SK-N-SH (cell line): ENCODE data around the gene SLIT1. TPM values are rescaled to one million over a fixed set of nuclear protein-coding genes. Genes with fewer than 3 reads are reported as not detected.

Source experiments
- CTCF ChIA-PET: fragments of 300-600, 350-600 bp; formaldehyde crosslinking; extraction: SDS; loops from one replicate; lab custom pipeline; 2021; lab: Yijun Ruan, JAX
- POLR2A ChIA-PET: fragments of 350-600 bp; sonication (Branson Sonifier 250); formaldehyde crosslinking; extraction: SDS; loops from one replicate; lab custom pipeline; 2020; ENCODE audit warnings: antibody characterized with exemption, inconsistent platforms; lab: Yijun Ruan, JAX
- DNase-seq: peaks from one replicate; pipeline ENCODE4 v3.0.0; 2012
- H2AFZ ChIP-seq: fragments of 200-600 bp; sonication (generic); 2 replicates; pipeline ENCODE4 v1.8.1; 2016; ENCODE audit warnings: antibody characterized with exemption, mild to moderate bottlenecking, low read depth
- H3F3A ChIP-seq: fragments of 200-600 bp; sonication (generic); replicated peaks from 2 replicates; pipeline ENCODE3; 2016; ENCODE audit warnings: antibody characterized with exemption, mild to moderate bottlenecking; ENCODE audit not compliant: insufficient read depth
- H3K27ac ChIP-seq, 2 experiments: fragments of 200-500 bp in 1 of 2; fragments of 200-600 bp in 1 of 2; sonication (Bioruptor generic) in 1 of 2; sonication (generic), shearing (Covaris generic) in 1 of 2; 2 replicates each; pipeline versions ENCODE4 v1.5.1 to v1.6.1; 2014 to 2016; ENCODE audit warnings: low read depth in 2 of 2, inconsistent platforms in 1 of 2, low read length in 1 of 2, mild to moderate bottlenecking in 1 of 2, mixed read lengths in 1 of 2
- H3K27me3 ChIP-seq: fragments of 200-600 bp; sonication (generic), shearing (Covaris generic); 2 replicates; pipeline ENCODE4 v1.6.1; 2016; ENCODE audit warnings: mixed run types; ENCODE audit not compliant: insufficient read depth
- H3K36me3 ChIP-seq, 2 experiments: fragments of 200-500 bp in 1 of 2; fragments of 200-600 bp in 1 of 2; sonication (Bioruptor generic) in 1 of 2; sonication (generic) in 1 of 2; replicated peaks in 1 of 2; 2 replicates each; pipeline versions ENCODE3 to v1.5.1; 2014 to 2016; ENCODE audit warnings: low read length in 1 of 2, mild to moderate bottlenecking in 1 of 2; ENCODE audit not compliant: insufficient read depth in 2 of 2, control insufficient read depth in 1 of 2
- H3K4me1 ChIP-seq, 2 experiments: fragments of 200-500 bp in 1 of 2; fragments of 200-600 bp in 1 of 2; sonication (Bioruptor generic) in 1 of 2; sonication (generic), shearing (Covaris generic) in 1 of 2; 2 replicates each; pipeline versions ENCODE4 v1.5.1 to v1.6.1; 2014 to 2016; ENCODE audit warnings: low read depth in 1 of 2, low read length in 1 of 2, mixed run types in 1 of 2; ENCODE audit not compliant: insufficient read depth in 2 of 2, control insufficient read depth in 1 of 2
- H3K4me2 ChIP-seq: fragments of 200-600 bp; sonication (generic), shearing (Covaris generic); 2 replicates; pipeline ENCODE4 v1.6.1; 2017; ENCODE audit warnings: mixed run types
- H3K4me3 ChIP-seq, 2 experiments: fragments of 200-500 bp in 1 of 2; fragments of 200-600 bp in 1 of 2; sonication (Bioruptor generic) in 1 of 2; sonication (generic), shearing (Covaris generic) in 1 of 2; 2 replicates each; pipeline versions ENCODE4 v1.5.1 to v1.8.1; 2014 to 2016; ENCODE audit warnings: low read depth in 2 of 2, inconsistent platforms in 1 of 2, low read length in 1 of 2, mild to moderate bottlenecking in 1 of 2, mixed read lengths in 1 of 2, moderate library complexity in 1 of 2
- H3K79me2 ChIP-seq: fragments of 200-600 bp; sonication (generic); 2 replicates; pipeline ENCODE4 v1.8.1; 2017; ENCODE audit warnings: mild to moderate bottlenecking; ENCODE audit not compliant: insufficient read depth
- H3K9ac ChIP-seq: fragments of 200-600 bp; sonication (generic); 2 replicates; pipeline ENCODE4 v1.6.1; 2017; ENCODE audit warnings: mixed run types
- H3K9me2 ChIP-seq: fragments of 200-600 bp; sonication (generic); 2 replicates; pipeline ENCODE4 v1.6.1; 2017; ENCODE audit warnings: mixed run types
- H3K9me3 ChIP-seq: fragments of 200-600 bp; sonication (generic); 2 replicates; pipeline ENCODE4 v1.6.1; 2017; ENCODE audit warnings: mixed run types, mild to moderate bottlenecking, moderate library complexity
- H4K20me1 ChIP-seq: fragments of 200-600 bp; sonication (generic); 2 replicates; pipeline ENCODE4 v1.6.1; 2017; ENCODE audit warnings: mild to moderate bottlenecking, mixed run types; ENCODE audit not compliant: insufficient read depth
- ELF1 ChIP-seq: IDR thresholded peaks from 2 replicates; pipeline ENCODE4 v1.4.0; 2012
- FOSL2 ChIP-seq: IDR thresholded peaks from 2 replicates; pipeline ENCODE4 v1.4.0; 2012; ENCODE audit warnings: low read depth, mild to moderate bottlenecking, moderate library complexity, borderline replicate concordance
- FOXJ3 ChIP-seq: sonication (generic); formaldehyde crosslinking; IDR thresholded peaks from 2 replicates; pipeline ENCODE4 v1.5.1; 2020; ENCODE audit warnings: mild to moderate bottlenecking, missing genetic modification reagents
- GATA2 ChIP-seq: sonication (generic); formaldehyde crosslinking; IDR thresholded peaks from 2 replicates; pipeline ENCODE4 v1.5.0; 2020; ENCODE audit warnings: mild to moderate bottlenecking, missing genetic modification reagents
- POLR2AphosphoS5 ChIP-seq: IDR thresholded peaks from 2 replicates; pipeline ENCODE4 v1.6.1; 2012; ENCODE audit warnings: low read depth, low read length
- RFX5 ChIP-seq: IDR thresholded peaks from 2 replicates; pipeline ENCODE4 v1.6.1; 2012; ENCODE audit warnings: mild to moderate bottlenecking, improper control_type of control experiment, low read length
- SMC3 ChIP-seq: IDR thresholded peaks from 2 replicates; pipeline ENCODE4 v1.6.1; 2012; ENCODE audit warnings: low read depth, low read length, improper control_type of control experiment
- TAF1 ChIP-seq: IDR thresholded peaks from 2 replicates; pipeline ENCODE4 v1.6.1; 2012; ENCODE audit warnings: low read depth, mild to moderate bottlenecking, low read length, moderate library complexity, borderline replicate concordance
- TCF12 ChIP-seq: IDR thresholded peaks from 2 replicates; pipeline ENCODE4 v1.4.0; 2012
- WGBS: methylation state at CpG from one replicate; pipeline ENCODE4 v1.1.6; 2017; ENCODE audit warnings: low lambda C conversion rate; 5-methylcytosine and 5-hydroxymethylcytosine counted together
- polyA plus RNA-seq, 3 experiments: library from polyadenylated mRNA; depleted of rRNA; stranded (reverse); fragments of >200 nt; gene quantifications; 2 replicates each; pipeline ENCODE4 v1.2.3, GENCODE V29; 2012
- TF ChIP-seq, protein P1 (sequence below): fragments of 200-600 bp; sonication (generic); IDR thresholded peaks from 2 replicates; pipeline ENCODE4 v1.6.1; 2017; ENCODE audit warnings: antibody characterized with exemption, mild to moderate bottlenecking, moderate library complexity
- TF ChIP-seq, protein P2 (sequence below): IDR thresholded peaks from 2 replicates; pipeline ENCODE4 v1.4.0; 2012; ENCODE audit warnings: low read depth, borderline replicate concordance
- TF ChIP-seq, protein P3 (sequence below): IDR thresholded peaks from 2 replicates; pipeline ENCODE4; 2012
- TF ChIP-seq, protein P4 (sequence below): IDR thresholded peaks from 2 replicates; pipeline ENCODE4 v1.4.0; 2012; ENCODE audit warnings: low read depth
- TF ChIP-seq, protein P5 (sequence below): fragments of 150-350 bp; IDR thresholded peaks from 2 replicates; pipeline ENCODE4 v1.6.1; 2017; ENCODE audit warnings: antibody characterized with exemption, low read length, low read depth, borderline replicate concordance

Gene SLIT1
- polyA plus RNA-seq, 1 of the 3 experiments (the other 2 are of a cell fraction) = 0.05 TPM

DNA sequence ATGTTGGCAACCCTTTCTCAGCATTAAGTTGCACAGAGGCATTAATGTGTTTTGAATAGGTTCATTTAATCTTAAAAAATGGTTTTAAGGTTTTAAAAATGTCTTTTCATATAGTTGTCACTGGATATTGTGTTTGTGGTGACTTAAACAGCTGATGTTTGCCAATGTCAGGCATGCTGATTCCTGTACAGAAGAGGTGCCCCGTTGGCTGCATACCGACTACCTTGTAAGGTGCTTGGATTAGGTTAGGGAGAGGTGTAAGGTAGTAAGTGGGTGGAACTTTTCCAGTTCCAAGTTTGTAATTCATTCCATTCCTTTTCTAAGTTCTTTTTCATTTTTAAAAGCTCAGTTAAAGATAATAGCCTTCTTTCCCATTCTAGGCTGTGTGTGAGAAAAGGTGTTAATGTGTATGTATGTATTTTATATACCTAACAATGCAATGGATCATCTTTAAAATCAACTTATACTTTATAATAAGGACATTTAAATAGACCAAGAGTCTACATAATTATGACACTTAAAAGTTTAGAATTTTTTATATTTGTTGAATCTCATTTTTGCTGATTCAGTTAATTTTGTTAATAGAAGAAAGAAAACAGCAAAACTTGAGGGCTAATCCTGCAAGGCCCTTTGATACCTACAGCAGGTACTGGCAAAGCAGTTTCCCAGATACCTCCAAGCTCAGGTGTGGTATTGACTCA is 198.5 kb downstream of the SLIT1 start:
- no peaks in the 10 kb centered on the region for H3K79me2 ChIP-seq
- peaks cover 2 to 26% of the 10 kb centered on the region in 2 experiments for H3K4me1 ChIP-seq
- H3K9me2 ChIP-seq = no peaks in the 10 kb centered on the region
- TF ChIP-seq TAF1 = no peak
- TF ChIP-seq, protein P1, sequence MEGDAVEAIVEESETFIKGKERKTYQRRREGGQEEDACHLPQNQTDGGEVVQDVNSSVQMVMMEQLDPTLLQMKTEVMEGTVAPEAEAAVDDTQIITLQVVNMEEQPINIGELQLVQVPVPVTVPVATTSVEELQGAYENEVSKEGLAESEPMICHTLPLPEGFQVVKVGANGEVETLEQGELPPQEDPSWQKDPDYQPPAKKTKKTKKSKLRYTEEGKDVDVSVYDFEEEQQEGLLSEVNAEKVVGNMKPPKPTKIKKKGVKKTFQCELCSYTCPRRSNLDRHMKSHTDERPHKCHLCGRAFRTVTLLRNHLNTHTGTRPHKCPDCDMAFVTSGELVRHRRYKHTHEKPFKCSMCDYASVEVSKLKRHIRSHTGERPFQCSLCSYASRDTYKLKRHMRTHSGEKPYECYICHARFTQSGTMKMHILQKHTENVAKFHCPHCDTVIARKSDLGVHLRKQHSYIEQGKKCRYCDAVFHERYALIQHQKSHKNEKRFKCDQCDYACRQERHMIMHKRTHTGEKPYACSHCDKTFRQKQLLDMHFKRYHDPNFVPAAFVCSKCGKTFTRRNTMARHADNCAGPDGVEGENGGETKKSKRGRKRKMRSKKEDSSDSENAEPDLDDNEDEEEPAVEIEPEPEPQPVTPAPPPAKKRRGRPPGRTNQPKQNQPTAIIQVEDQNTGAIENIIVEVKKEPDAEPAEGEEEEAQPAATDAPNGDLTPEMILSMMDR = no peak
- no peak for TF ChIP-seq TCF12
- TF ChIP-seq, protein P2, sequence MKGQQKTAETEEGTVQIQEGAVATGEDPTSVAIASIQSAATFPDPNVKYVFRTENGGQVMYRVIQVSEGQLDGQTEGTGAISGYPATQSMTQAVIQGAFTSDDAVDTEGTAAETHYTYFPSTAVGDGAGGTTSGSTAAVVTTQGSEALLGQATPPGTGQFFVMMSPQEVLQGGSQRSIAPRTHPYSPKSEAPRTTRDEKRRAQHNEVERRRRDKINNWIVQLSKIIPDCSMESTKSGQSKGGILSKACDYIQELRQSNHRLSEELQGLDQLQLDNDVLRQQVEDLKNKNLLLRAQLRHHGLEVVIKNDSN = no peak
- no peak for TF ChIP-seq FOSL2
- TF ChIP-seq, protein P3, sequence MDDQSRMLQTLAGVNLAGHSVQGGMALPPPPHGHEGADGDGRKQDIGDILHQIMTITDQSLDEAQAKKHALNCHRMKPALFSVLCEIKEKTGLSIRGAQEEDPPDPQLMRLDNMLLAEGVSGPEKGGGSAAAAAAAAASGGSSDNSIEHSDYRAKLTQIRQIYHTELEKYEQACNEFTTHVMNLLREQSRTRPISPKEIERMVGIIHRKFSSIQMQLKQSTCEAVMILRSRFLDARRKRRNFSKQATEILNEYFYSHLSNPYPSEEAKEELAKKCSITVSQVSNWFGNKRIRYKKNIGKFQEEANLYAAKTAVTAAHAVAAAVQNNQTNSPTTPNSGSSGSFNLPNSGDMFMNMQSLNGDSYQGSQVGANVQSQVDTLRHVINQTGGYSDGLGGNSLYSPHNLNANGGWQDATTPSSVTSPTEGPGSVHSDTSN = no peak
- no peak for TF ChIP-seq RFX5
- TF ChIP-seq SMC3 = no peak
- TF ChIP-seq FOXJ3 (CRISPR knock-in tag) = no peak
- TF ChIP-seq GATA2 (CRISPR knock-in tag) = no peak
- TF ChIP-seq, protein P4, sequence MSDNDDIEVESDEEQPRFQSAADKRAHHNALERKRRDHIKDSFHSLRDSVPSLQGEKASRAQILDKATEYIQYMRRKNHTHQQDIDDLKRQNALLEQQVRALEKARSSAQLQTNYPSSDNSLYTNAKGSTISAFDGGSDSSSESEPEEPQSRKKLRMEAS = no peak
- TF ChIP-seq ELF1 = no peak
- no peak for TF ChIP-seq POLR2AphosphoS5
- TF ChIP-seq, protein P5, sequence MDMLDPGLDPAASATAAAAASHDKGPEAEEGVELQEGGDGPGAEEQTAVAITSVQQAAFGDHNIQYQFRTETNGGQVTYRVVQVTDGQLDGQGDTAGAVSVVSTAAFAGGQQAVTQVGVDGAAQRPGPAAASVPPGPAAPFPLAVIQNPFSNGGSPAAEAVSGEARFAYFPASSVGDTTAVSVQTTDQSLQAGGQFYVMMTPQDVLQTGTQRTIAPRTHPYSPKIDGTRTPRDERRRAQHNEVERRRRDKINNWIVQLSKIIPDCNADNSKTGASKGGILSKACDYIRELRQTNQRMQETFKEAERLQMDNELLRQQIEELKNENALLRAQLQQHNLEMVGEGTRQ = no peak
- no peak overlapping the region for H3K4me2 ChIP-seq
- no peaks in the 10 kb centered on the region for H3K27me3 ChIP-seq
- peaks cover 21% of the 10 kb centered on the region for H3F3A ChIP-seq
- ChIA-PET CTCF (interaction anchor here (0.6 kb wide), 1 partner anchor 86 kb away, joined by 3 read pairs; no protein-coding TSS in a partner anchor), POLR2A (no interaction called here)
- no peaks in the 10 kb centered on the region for H3K9me3 ChIP-seq
- WGBS = 98% methylated on average over 2 of the region's 2 CpGs
- H3K36me3 ChIP-seq = peaks cover 0 to 4% of the 10 kb centered on the region in 2 experiments
- H4K20me1 ChIP-seq = no peaks in the 10 kb centered on the region
- no peak overlapping the region for H2AFZ ChIP-seq
- no peak for DNase-seq
- H3K4me3 ChIP-seq = no peak overlapping the region
- no peak overlapping the region for H3K27ac ChIP-seq
- no peak overlapping the region for H3K9ac ChIP-seq
